HepG2 (cell line): Measurements from ENCODE around the gene SUOX. TPM values are rescaled to one million over a fixed set of nuclear protein-coding genes. Genes with fewer than 3 reads are reported as not detected.

ENCODE experiments used
- ATM ChIP-seq: fragments of 450-650 bp; IDR thresholded peaks from 2 replicates; pipeline ENCODE4 v1.7.1; 2017; ENCODE audit warnings: mild to moderate bottlenecking, borderline replicate concordance
- CREB1 ChIP-seq, 2 experiments: fragments of 450-650 bp in 1 of 2; IDR thresholded peaks; 2 replicates each; pipeline ENCODE4 v1.6.1; 2016 to 2017; ENCODE audit warnings: control low read depth in 1 of 2, mild to moderate bottlenecking in 1 of 2, missing compliant biosample characterization in 1 of 2, missing genetic modification characterization in 1 of 2
- CREB3 ChIP-seq: sonication (generic); formaldehyde crosslinking; IDR thresholded peaks from 2 replicates; pipeline ENCODE4 v1.5.0; 2020; ENCODE audit warnings: missing genetic modification reagents
- ESRRA ChIP-seq: sonication (generic); formaldehyde crosslinking; IDR thresholded peaks from 2 replicates; pipeline ENCODE4 v1.5.1; 2020; ENCODE audit warnings: mild to moderate bottlenecking, low read depth, missing genetic modification reagents
- FOXJ3 ChIP-seq: sonication (generic); formaldehyde crosslinking; IDR thresholded peaks from 2 replicates; pipeline ENCODE4 v1.4.0; 2020; ENCODE audit warnings: missing genetic modification reagents, mild to moderate bottlenecking, borderline replicate concordance
- HDAC1 ChIP-seq: sonication (generic); formaldehyde crosslinking; IDR thresholded peaks from 2 replicates; pipeline ENCODE4 v1.5.1; 2020; ENCODE audit warnings: mild to moderate bottlenecking, missing genetic modification reagents
- HMGA1 ChIP-seq: sonication (generic); formaldehyde crosslinking; conservative IDR thresholded peaks from 2 replicates; pipeline ENCODE4 v1.4.0; 2020; ENCODE audit warnings: missing genetic modification reagents
- HOXA7 ChIP-seq: sonication (generic); formaldehyde crosslinking; IDR thresholded peaks from 2 replicates; pipeline ENCODE4 v1.8.1; 2022; ENCODE audit warnings: mild to moderate bottlenecking, missing genetic modification reagents, moderate library complexity
- KMT2A ChIP-seq: sonication (generic); formaldehyde crosslinking; IDR thresholded peaks from 2 replicates; pipeline ENCODE4 v1.4.0; 2020; ENCODE audit warnings: missing genetic modification reagents
- MIXL1 ChIP-seq: IDR thresholded peaks from 2 replicates; pipeline ENCODE4 v1.6.1; 2016
- PAX8 ChIP-seq: sonication (generic); formaldehyde crosslinking; IDR thresholded peaks from 2 replicates; pipeline ENCODE4 v1.8.0; 2022; ENCODE audit warnings: mild to moderate bottlenecking, missing genetic modification reagents, borderline replicate concordance
- RBM39 ChIP-seq: fragments of 200-400 bp; formaldehyde crosslinking; IDR thresholded peaks from one replicate; pipeline ENCODE4 v1.6.1; 2018; ENCODE audit warnings: antibody characterized with exemption, mild to moderate bottlenecking, low read depth, low read length; ENCODE audit not compliant: poor library complexity, severe bottlenecking
- SMARCC2 ChIP-seq: fragments of 450-650 bp; IDR thresholded peaks from 2 replicates; pipeline ENCODE4 v1.6.1; 2017; ENCODE audit warnings: antibody characterized with exemption, mild to moderate bottlenecking
- TCF7L2 ChIP-seq: IDR thresholded peaks from 2 replicates; pipeline ENCODE4 v1.6.1; 2011; ENCODE audit warnings: mild to moderate bottlenecking, low read depth, low read length, moderate library complexity
- XBP1 ChIP-seq: sonication (generic); formaldehyde crosslinking; IDR thresholded peaks from 2 replicates; pipeline ENCODE4 v1.5.0; 2020; ENCODE audit warnings: missing genetic modification reagents
- ZFP1 ChIP-seq: IDR thresholded peaks from 2 replicates; pipeline ENCODE4 v1.6.1; 2016
- ZNF121 ChIP-seq: sonication (generic); formaldehyde crosslinking; IDR thresholded peaks from 2 replicates; pipeline ENCODE4 v1.5.0; 2020; ENCODE audit warnings: mild to moderate bottlenecking, missing genetic modification reagents
- ZNF703 ChIP-seq: sonication (generic); formaldehyde crosslinking; IDR thresholded peaks from 2 replicates; pipeline ENCODE4 v1.5.1; 2020; ENCODE audit warnings: missing genetic modification reagents, mild to moderate bottlenecking, moderate library complexity, borderline replicate concordance
- ZNF792 ChIP-seq: IDR thresholded peaks from 2 replicates; pipeline ENCODE4 v1.6.1; 2016
- ZSCAN29 ChIP-seq: sonication (generic); formaldehyde crosslinking; conservative IDR thresholded peaks from 2 replicates; pipeline ENCODE4 v1.4.0; 2020; ENCODE audit warnings: mild to moderate bottlenecking, missing genetic modification reagents
- polyA plus RNA-seq, 8 experiments: library from polyadenylated mRNA; depleted of rRNA in 3 of 8; stranded (reverse) in 7 of 8; unstranded in 1 of 8; fragments of >200 nt; fragmentation: Illumina TruSeq in 4 of 8; extraction: Trizol in 4 of 8; gene quantifications; 2 replicates each; pipeline versions ENCODE4 v1.2.1 to v1.2.3, GENCODE V29; 2011 to 2016; ENCODE audit warnings: low read depth in 4 of 8, missing spikeins in 1 of 8, mixed read lengths in 1 of 8; ENCODE audit not compliant: insufficient read depth in 1 of 8
- total RNA-seq, 5 experiments: library from RNA; depleted of rRNA; stranded (reverse); fragments of >200 nt; fragmentation: Illumina TruSeq; extraction: Trizol; gene quantifications; 2 replicates each; pipeline ENCODE4 v1.2.3, GENCODE V29; 2016; ENCODE audit warnings: low read depth in 1 of 5
- TF ChIP-seq, protein P1 (sequence below): sonication (generic); formaldehyde crosslinking; IDR thresholded peaks from 2 replicates; pipeline ENCODE4 v1.4.0; 2020; ENCODE audit warnings: low read depth, mild to moderate bottlenecking, missing genetic modification reagents
- TF ChIP-seq, protein P2 (sequence below): sonication (generic); formaldehyde crosslinking; IDR thresholded peaks from 2 replicates; pipeline ENCODE4 v1.4.0; 2020; ENCODE audit warnings: mild to moderate bottlenecking, missing genetic modification reagents
- TF ChIP-seq, protein P3 (sequence below): sonication (generic); formaldehyde crosslinking; IDR thresholded peaks from 2 replicates; pipeline ENCODE4 v1.5.0; 2020; ENCODE audit warnings: missing genetic modification reagents, mild to moderate bottlenecking, borderline replicate concordance

SUOX gene
- total and polyA plus RNA-seq, 2 of the 13 experiments (the other 11 are each of a cell fraction or from before 2014, with no cell fraction given): 23.9 to 25.9 TPM

DNA sequence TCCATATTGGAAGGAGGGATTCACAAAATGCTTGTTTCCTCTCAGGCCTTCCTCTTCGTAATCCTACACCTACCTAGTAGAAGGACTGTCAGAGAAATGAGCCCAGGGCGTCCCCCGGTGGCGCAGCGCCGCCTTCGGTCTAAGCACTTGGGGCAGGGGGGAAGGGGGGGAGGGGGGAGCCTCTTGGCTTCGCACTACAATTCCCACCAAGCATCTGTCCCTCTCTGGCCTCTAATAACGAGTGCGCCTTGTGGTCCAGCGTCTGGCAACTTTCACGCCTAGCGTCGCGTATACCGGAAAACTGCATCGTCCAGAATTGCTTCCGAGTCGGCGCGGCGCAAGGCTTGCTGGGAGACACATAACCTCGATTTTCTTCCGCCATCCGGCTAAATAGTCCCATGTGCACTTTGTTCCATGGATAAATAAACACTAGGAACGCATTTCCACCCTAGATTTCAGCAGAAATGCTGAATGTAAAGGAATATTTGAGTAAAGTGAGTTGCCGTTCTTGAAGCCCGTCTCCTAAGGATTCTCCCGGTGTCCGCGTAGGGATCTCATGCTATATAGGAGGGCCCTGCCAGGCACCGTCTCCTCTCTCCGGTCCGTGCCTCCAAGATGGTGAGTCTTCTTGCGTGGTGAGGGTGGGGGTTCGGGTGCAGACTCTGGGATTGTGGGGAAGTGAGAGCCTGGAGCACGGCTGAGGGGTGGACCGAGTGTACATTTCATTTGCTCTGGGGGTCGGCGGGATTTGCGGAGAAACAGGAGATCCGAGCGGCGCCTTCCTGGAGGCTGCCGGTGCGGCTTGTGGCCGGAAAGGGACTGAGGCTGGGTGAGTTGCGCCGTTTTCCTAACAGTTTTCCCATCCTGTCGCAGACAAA is 44.7 kb downstream of the SUOX start, which contains the start of gene RPS26 (continued):
- TF ChIP-seq ZFP1 (peak; percentile 75), ZNF703 (CRISPR knock-in tag) (no peak; the same call in 1 of the 2 replicates), ZNF792 (peak; percentile 58; the same call in 1 of the 2 replicates), TCF7L2 (no peak), XBP1 (0 out of 2 replicates have a peak, but pooled peaks have one; percentile 22), KMT2A (CRISPR knock-in tag) (peak; percentile 82), HDAC1 (peak; percentile 90), MIXL1 (CRISPR knock-in tag) (peak; percentile 72), ZSCAN29 (CRISPR knock-in tag) (0 out of 2 replicates have a peak, but pooled peaks have one; percentile 28), CREB3 (CRISPR knock-in tag) (no peak), FOXJ3 (peak; percentile 85), CREB1 (IDR thresholded peaks at IDR 0.05) (peak; percentile 82), CREB1 (CRISPR knock-in tag; IDR thresholded peaks at IDR 0.05) (peak; percentile 93), HMGA1 (no peak), SMARCC2 (no peak), PAX8 (CRISPR knock-in tag) (peak; percentile 51; the same call in 1 of the 2 replicates), ESRRA (CRISPR knock-in tag) (no peak; the same call in 1 of the 2 replicates), ATM (no peak), RBM39 (no peak), ZNF121 (0 out of 2 replicates have a peak, but pooled peaks have one; percentile 5), HOXA7 (CRISPR knock-in tag) (no peak)
- TF ChIP-seq, protein P1, sequence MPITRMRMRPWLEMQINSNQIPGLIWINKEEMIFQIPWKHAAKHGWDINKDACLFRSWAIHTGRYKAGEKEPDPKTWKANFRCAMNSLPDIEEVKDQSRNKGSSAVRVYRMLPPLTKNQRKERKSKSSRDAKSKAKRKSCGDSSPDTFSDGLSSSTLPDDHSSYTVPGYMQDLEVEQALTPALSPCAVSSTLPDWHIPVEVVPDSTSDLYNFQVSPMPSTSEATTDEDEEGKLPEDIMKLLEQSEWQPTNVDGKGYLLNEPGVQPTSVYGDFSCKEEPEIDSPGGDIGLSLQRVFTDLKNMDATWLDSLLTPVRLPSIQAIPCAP (CRISPR knock-in tag): no peak
- TF ChIP-seq, protein P2, sequence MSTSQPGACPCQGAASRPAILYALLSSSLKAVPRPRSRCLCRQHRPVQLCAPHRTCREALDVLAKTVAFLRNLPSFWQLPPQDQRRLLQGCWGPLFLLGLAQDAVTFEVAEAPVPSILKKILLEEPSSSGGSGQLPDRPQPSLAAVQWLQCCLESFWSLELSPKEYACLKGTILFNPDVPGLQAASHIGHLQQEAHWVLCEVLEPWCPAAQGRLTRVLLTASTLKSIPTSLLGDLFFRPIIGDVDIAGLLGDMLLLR (CRISPR knock-in tag): no peak
- TF ChIP-seq, protein P3, sequence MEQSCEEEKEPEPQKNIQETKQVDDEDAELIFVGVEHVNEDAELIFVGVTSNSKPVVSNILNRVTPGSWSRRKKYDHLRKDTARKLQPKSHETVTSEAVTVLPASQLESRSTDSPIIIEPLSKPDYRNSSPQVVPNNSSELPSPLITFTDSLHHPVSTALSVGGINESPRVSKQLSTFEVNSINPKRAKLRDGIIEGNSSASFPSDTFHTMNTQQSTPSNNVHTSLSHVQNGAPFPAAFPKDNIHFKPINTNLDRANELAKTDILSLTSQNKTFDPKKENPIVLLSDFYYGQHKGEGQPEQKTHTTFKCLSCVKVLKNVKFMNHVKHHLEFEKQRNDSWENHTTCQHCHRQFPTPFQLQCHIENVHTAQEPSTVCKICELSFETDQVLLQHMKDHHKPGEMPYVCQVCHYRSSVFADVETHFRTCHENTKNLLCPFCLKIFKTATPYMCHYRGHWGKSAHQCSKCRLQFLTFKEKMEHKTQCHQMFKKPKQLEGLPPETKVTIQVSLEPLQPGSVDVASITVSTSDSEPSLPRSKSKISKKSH (CRISPR knock-in tag): peak; percentile 70; the same call in 1 of the 2 replicates
